ENCODE data around the gene MT1G.

DNA sequence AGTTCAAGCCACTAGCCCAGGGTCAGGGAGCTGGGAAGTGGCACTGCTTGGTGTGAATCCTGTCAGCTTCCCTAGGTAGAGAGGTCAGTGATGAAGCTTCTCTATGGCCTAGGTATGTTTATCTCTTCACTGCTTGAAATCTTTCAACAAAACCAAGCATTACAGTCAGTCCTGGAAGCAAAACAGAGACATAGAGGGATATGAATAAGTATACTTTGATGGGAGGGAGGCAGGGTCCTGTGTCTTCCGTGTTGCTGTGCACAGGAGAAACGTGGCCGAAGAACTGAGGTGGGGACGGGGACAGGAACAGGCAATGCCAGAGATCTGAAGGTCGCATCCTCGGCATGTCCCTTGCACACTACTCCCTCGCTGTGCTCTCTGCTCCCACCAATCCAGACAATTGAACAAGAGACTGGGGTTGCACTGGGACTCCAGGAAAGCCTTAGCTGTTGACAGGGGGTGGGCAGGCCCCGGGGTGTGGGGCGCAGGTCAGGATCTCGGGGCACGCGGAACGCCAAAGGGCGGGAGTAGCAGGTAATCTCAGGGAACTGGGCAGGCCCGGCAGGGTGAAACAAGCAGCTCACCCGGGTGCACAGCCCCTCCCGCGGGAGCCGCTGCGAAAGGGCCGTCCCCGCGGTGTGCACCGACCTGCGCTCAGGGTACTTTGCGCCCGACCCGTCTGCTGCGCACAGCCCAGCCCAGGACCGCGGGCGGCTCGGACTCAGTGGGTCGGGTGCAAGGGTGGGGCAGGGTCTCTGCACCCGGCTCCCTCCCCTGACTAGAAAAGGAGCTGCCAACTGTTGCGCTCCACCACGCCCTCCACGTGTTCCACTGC lies 1.4 kb upstream of the MT1G start, which contains the start of gene MT1H:
- TF ChIP-seq, protein P1, sequence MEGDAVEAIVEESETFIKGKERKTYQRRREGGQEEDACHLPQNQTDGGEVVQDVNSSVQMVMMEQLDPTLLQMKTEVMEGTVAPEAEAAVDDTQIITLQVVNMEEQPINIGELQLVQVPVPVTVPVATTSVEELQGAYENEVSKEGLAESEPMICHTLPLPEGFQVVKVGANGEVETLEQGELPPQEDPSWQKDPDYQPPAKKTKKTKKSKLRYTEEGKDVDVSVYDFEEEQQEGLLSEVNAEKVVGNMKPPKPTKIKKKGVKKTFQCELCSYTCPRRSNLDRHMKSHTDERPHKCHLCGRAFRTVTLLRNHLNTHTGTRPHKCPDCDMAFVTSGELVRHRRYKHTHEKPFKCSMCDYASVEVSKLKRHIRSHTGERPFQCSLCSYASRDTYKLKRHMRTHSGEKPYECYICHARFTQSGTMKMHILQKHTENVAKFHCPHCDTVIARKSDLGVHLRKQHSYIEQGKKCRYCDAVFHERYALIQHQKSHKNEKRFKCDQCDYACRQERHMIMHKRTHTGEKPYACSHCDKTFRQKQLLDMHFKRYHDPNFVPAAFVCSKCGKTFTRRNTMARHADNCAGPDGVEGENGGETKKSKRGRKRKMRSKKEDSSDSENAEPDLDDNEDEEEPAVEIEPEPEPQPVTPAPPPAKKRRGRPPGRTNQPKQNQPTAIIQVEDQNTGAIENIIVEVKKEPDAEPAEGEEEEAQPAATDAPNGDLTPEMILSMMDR (IDR thresholded peaks at IDR 0.05; ENCODE audit: insufficient read depth, low read length), result no peak
- no peak for TF ChIP-seq POLR2AphosphoS5 (IDR thresholded peaks at IDR 0.05; ENCODE audit: low read depth)

All from HL-60 (cell line).